Prostate gland (tissue), 2 donors: ENCODE measurements around the gene ALG11. TPM values are rescaled to one million over a fixed set of nuclear protein-coding genes. Genes with fewer than 3 reads are reported as not detected.

Experiments
- DNase-seq: peaks from one replicate; pipeline ENCODE4 v3.0.0-alpha.2; 2019; ENCODE audit warnings: low spot score
- H3K27ac ChIP-seq, 2 donors: fragments of 200-600 bp; sonication (generic); 2 replicates each; pipeline ENCODE4 v1.5.1; 2017 to 2019
- H3K27me3 ChIP-seq: fragments of 200-600 bp; sonication (generic); replicated peaks from 2 replicates; pipeline ENCODE4 v1.5.1; 2019; ENCODE audit not compliant: insufficient read depth
- H3K36me3 ChIP-seq, 2 donors: fragments of 200-600 bp; sonication (generic); 1 replicate in 1 of 2; 2 replicates in 1 of 2; pipeline versions ENCODE4 v1.5.1 to v1.8.1; 2017 to 2019
- H3K4me1 ChIP-seq: fragments of 200-600 bp; sonication (generic); replicated peaks from 2 replicates; pipeline ENCODE4 v1.5.1; 2019
- H3K4me3 ChIP-seq, 2 donors: fragments of 200-600 bp; sonication (generic); 2 replicates each; pipeline ENCODE4 v1.5.1; 2017 to 2019
- H3K9me3 ChIP-seq: fragments of 200-600 bp; sonication (generic); 2 replicates; pipeline ENCODE4 v1.5.1; 2017
- POLR2A ChIP-seq: fragments of 450-650 bp; IDR thresholded peaks from one replicate; pipeline ENCODE4 v1.6.1; 2016; ENCODE audit warnings: antibody characterized with exemption, mild to moderate bottlenecking
- POLR2AphosphoS5 ChIP-seq: sonication (generic); formaldehyde crosslinking; IDR thresholded peaks from one replicate; pipeline ENCODE4 v1.6.1; 2017; ENCODE audit warnings: antibody characterized with exemption
- WGBS: methylation state at CpG from one replicate; pipeline ENCODE4 v1.1.5; 2018; 5-methylcytosine and 5-hydroxymethylcytosine counted together
- intact Hi-C: fragments of 100-400 bp; cut with DNase I; formaldehyde crosslinking; loops from one replicate; pipeline ENCODE4 v1.14.2; 2022
- total RNA-seq, 2 donors: library from RNA; depleted of rRNA; stranded (reverse); fragments of >200 nt; gene quantifications; one replicate each; pipeline ENCODE4 v1.1.0, GENCODE V29; 2016
- TF ChIP-seq, protein P1 (sequence below), 4 experiments: fragments of 200-600 bp in 2 of 4; fragments of 450-650 bp in 2 of 4; sonication (generic) in 2 of 4; IDR thresholded peaks; 1 replicate in 3 of 4; 2 replicates in 1 of 4; pipeline ENCODE4 v1.5.1; 2016 to 2019; ENCODE audit warnings: antibody characterized with exemption in 4 of 4, mild to moderate bottlenecking in 2 of 4, moderate library complexity in 2 of 4

The ALG11 gene
- total RNA-seq, 2 donors from 2014 or later: 28.9 to 34.1 TPM

DNA sequence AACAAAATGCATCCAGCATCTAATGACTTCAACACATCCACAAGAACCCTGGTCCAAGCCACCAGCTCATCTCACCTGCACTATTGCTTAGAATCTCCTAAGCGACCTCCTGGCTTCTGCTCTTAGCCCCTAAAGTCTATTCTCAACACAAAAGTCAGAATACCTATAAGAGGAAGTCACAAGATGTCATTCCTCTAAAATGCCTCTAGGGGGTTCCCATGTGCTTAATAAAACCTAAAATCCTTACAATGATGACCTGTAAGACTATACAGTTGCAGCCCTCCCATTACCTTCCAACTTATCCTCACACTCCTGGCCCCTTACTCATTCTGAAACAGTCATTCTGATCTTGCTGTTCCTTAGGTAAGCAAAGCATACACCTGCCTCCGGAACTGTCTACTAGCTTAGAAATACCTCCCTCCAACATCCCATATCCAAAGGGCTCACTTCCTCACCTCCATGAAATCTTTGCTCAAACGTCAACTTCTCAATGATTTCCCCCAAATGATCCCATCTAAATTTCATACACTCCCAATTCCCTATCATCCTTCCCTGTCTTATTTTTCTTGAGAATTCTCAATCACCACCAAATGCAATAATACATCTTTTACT is 11.0 kb upstream of the ALG11 start:
- H3K27ac ChIP-seq: no peak overlapping the region
- peaks cover 11% of the 10 kb centered on the region for H3K4me1 ChIP-seq
- H3K4me3 ChIP-seq: no peak overlapping the region
- no peaks in the 10 kb centered on the region for H3K36me3 ChIP-seq
- intact Hi-C loops: no loop called here
- no peak for DNase-seq
- 62% methylated on average over 3 of the region's 3 CpGs for WGBS
- H3K9me3 ChIP-seq: no peaks in the 10 kb centered on the region
- H3K27me3 ChIP-seq: no peaks in the 10 kb centered on the region
- TF ChIP-seq POLR2A (no peak), POLR2AphosphoS5 (no peak)
- TF ChIP-seq, protein P1, sequence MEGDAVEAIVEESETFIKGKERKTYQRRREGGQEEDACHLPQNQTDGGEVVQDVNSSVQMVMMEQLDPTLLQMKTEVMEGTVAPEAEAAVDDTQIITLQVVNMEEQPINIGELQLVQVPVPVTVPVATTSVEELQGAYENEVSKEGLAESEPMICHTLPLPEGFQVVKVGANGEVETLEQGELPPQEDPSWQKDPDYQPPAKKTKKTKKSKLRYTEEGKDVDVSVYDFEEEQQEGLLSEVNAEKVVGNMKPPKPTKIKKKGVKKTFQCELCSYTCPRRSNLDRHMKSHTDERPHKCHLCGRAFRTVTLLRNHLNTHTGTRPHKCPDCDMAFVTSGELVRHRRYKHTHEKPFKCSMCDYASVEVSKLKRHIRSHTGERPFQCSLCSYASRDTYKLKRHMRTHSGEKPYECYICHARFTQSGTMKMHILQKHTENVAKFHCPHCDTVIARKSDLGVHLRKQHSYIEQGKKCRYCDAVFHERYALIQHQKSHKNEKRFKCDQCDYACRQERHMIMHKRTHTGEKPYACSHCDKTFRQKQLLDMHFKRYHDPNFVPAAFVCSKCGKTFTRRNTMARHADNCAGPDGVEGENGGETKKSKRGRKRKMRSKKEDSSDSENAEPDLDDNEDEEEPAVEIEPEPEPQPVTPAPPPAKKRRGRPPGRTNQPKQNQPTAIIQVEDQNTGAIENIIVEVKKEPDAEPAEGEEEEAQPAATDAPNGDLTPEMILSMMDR (IDR thresholded peaks at IDR 0.05): peak; percentile 34 to 65 (median 56)

DNA sequence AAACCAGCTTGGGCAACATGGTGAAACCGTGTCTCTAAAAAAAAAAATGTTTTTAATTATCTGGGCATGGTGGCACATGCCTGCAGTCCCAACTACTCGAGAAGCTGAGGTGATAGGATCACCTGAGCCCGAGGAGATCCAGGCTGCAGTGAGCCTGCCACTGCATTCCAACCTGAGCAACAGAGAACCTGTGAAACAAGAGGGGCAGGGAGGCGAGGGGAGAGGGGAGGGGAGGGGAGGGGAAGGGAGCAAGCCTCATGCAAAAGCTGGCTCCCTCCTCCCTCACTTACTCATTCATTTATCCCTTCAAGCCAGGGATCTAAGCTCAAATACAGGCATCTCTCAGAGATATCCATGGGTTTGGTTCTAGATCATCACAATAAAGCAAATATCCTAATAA is 9.8 kb upstream of the ALG11 start:
- H3K36me3 ChIP-seq: no peaks in the 10 kb centered on the region
- WGBS: 43% methylated on average over 4 of the region's 4 CpGs
- intact Hi-C loops: no loop called here
- DNase-seq: no peak
- H3K4me1 ChIP-seq: peaks cover 10% of the 10 kb centered on the region
- no peaks in the 10 kb centered on the region for H3K27me3 ChIP-seq
- H3K4me3 ChIP-seq: no peak overlapping the region
- H3K27ac ChIP-seq: no peak overlapping the region
- H3K9me3 ChIP-seq: no peaks in the 10 kb centered on the region
- TF ChIP-seq POLR2AphosphoS5: no peak
- TF ChIP-seq POLR2A: no peak
- TF ChIP-seq, protein P1 (IDR thresholded peaks at IDR 0.05): no peak

DNA sequence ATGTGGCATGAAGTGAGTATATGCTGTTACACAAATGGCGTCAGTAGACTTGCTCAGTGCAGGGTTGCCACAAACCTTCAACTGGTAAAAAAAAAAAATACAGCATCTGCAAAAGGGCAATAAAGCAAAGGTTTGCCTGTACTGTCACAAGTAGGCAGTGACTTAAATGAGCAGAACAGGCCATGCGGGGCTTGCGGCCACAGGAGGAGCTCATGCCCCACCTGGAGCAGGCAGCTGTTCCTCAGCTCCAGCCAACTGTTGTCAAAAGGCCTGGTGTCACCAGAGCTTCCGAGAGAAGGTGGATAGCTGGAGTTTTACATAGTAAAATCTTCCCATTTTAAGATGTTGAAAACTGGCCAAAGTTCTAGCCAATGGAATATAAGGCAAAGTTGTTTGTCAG is 8.7 kb upstream of the ALG11 start:
- H3K4me3 ChIP-seq: no peak overlapping the region
- TF ChIP-seq POLR2A (no peak), POLR2AphosphoS5 (no peak)
- TF ChIP-seq, protein P1 (IDR thresholded peaks at IDR 0.05): no peak
- no peak overlapping the region for H3K27ac ChIP-seq
- H3K36me3 ChIP-seq: no peaks in the 10 kb centered on the region
- H3K4me1 ChIP-seq: peaks cover 10% of the 10 kb centered on the region
- DNase-seq: no peak
- intact Hi-C loops: no loop called here
- no peaks in the 10 kb centered on the region for H3K27me3 ChIP-seq
- WGBS: 62% methylated on average over 4 of the region's 4 CpGs
- no peaks in the 10 kb centered on the region for H3K9me3 ChIP-seq

DNA sequence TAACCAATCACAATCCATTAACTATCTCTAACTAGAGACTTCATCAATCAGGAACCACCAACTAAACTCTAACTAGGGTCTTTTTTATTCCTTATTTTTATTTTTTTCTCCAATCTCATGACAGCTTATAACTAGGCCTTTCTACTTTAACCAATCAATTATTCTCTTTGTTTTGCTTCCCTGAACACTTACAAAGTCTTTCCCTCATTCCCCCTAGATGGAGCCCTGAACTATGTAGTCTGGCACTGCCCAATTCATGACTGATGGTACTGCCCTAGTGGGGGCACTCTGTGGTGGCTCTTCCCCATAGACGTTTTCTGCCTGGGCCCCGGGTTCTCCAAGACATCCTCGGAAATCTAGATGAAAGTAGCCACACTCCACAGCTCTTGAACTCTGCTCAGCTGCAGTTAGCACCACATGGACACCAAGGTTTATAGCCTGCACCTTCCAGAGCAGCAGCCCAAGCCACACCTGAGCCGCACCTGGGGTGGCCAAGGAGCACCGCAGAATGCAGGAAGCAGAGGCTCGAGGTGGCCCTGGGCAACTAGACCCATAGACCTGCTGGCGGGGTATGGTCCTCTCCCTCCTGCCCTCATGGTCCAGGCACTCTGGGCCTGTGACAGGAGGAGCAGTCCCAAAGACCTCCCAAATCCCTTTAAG is 7.6 kb upstream of the ALG11 start:
- WGBS: 89% methylated on average over 7 of the region's 7 CpGs
- DNase-seq: no peak
- Histone ChIP-seq H3K4me3 (no peak overlapping the region), H3K36me3 (no peaks in the 10 kb centered on the region), H3K27me3 (no peaks in the 10 kb centered on the region), H3K4me1 (peaks cover 7% of the 10 kb centered on the region), H3K9me3 (no peaks in the 10 kb centered on the region), H3K27ac (no peak overlapping the region)
- intact Hi-C loops: no loop called here
- TF ChIP-seq, protein P1 (IDR thresholded peaks at IDR 0.05): no peak
- TF ChIP-seq POLR2A (no peak), POLR2AphosphoS5 (no peak)
